Astrocyte (in vitro differentiated cells and primary cell): Measurements from ENCODE around the gene REXO1. TPM values are rescaled to one million over a fixed set of nuclear protein-coding genes. Genes with fewer than 3 reads are reported as not detected.

Experiments
- DNase-seq: peaks from one replicate; pipeline ENCODE4 v3.0.0-alpha.2; 2010; ENCODE audit warnings: low read depth
- FAIRE-seq: peaks from 2 replicates; lab custom pipeline; 2011; peaks lifted over from hg19 to GRCh38; lab: Jason Lieb, UNC
- H2AFZ ChIP-seq: 2 replicates; pipeline ENCODE4 v1.6.0; 2012; ENCODE audit warnings: low read depth, low read length, inconsistent platforms
- H3K27ac ChIP-seq: 2 replicates; pipeline ENCODE4 v1.5.1; 2011; ENCODE audit warnings: low read depth, low read length, inconsistent platforms
- H3K27me3 ChIP-seq: 2 replicates; pipeline ENCODE4 v1.6.0; 2011; ENCODE audit warnings: low read length, inconsistent platforms; ENCODE audit not compliant: insufficient read depth
- H3K36me3 ChIP-seq: 2 replicates; pipeline ENCODE4 v1.5.1; 2011; ENCODE audit warnings: low read length, inconsistent platforms; ENCODE audit not compliant: insufficient read depth
- H3K4me1 ChIP-seq: 2 replicates; pipeline ENCODE4 v1.5.1; 2011; ENCODE audit warnings: low read length, inconsistent platforms; ENCODE audit not compliant: insufficient read depth
- H3K4me2 ChIP-seq: 2 replicates; pipeline ENCODE4 v1.6.0; 2012; ENCODE audit warnings: low read length, inconsistent platforms
- H3K4me3 ChIP-seq: 2 replicates; pipeline ENCODE4 v1.5.1; 2011; ENCODE audit warnings: low read depth, mild to moderate bottlenecking, low read length, inconsistent platforms; ENCODE audit not compliant: insufficient read depth
- H3K79me2 ChIP-seq: 2 replicates; pipeline ENCODE4 v1.6.0; 2012; ENCODE audit warnings: mild to moderate bottlenecking, low read length, inconsistent platforms; ENCODE audit not compliant: insufficient read depth
- H3K9ac ChIP-seq: 2 replicates; pipeline ENCODE4 v1.6.0; 2012; ENCODE audit warnings: mild to moderate bottlenecking, low read length, inconsistent platforms
- H3K9me3 ChIP-seq: 2 replicates; pipeline ENCODE4 v1.5.1; 2012; ENCODE audit warnings: low read depth, mild to moderate bottlenecking, low read length, inconsistent platforms; ENCODE audit not compliant: insufficient read depth
- H4K20me1 ChIP-seq: 2 replicates; pipeline ENCODE4 v1.6.0; 2012; ENCODE audit warnings: low read length, inconsistent platforms; ENCODE audit not compliant: insufficient read depth
- H3K27ac Mint-ChIP-seq: one replicate; pipeline ENCODE4 v1.8.0; 2021; ENCODE audit warnings: mild to moderate bottlenecking, mixed read lengths; ENCODE audit not compliant: unreplicated experiment
- H3K27me3 Mint-ChIP-seq: one replicate; pipeline ENCODE4 v1.8.0; 2021; ENCODE audit warnings: low read depth, mixed read lengths; ENCODE audit not compliant: unreplicated experiment
- H3K36me3 Mint-ChIP-seq: one replicate; pipeline ENCODE4 v1.8.0; 2021; ENCODE audit warnings: low read depth, mixed read lengths; ENCODE audit not compliant: unreplicated experiment
- H3K4me1 Mint-ChIP-seq: one replicate; pipeline ENCODE4 v1.8.0; 2021; ENCODE audit warnings: low read depth, mixed read lengths; ENCODE audit not compliant: unreplicated experiment
- H3K4me3 Mint-ChIP-seq: one replicate; pipeline ENCODE4 v1.8.0; 2021; ENCODE audit warnings: mild to moderate bottlenecking, moderate library complexity, mixed read lengths; ENCODE audit not compliant: unreplicated experiment
- H3K9me3 Mint-ChIP-seq: one replicate; pipeline ENCODE4 v1.8.0; 2021; ENCODE audit warnings: mild to moderate bottlenecking, mixed read lengths; ENCODE audit not compliant: unreplicated experiment
- CTCF ChIP-seq: IDR thresholded peaks from 2 replicates; pipeline ENCODE4 v1.5.1; 2011; ENCODE audit warnings: low read depth, mild to moderate bottlenecking, inconsistent platforms, low read length, moderate library complexity; ENCODE audit not compliant: insufficient read depth
- EZH2 ChIP-seq: IDR thresholded peaks from 2 replicates; pipeline ENCODE4 v1.6.1; 2012; ENCODE audit warnings: mild to moderate bottlenecking, low read length, inconsistent platforms; ENCODE audit not compliant: insufficient read depth
- total RNA-seq: library from RNA; stranded (reverse); gene quantifications from 2 replicates; pipeline ENCODE4 v1.2.1, GENCODE V29; 2021

REXO1 gene
- total RNA-seq, 1 donor from 2014 or later, result 35.5 TPM

- DNase-seq (no peak), FAIRE-seq (no peak)
- H3K4me2 ChIP-seq, result peak overlapping the region; percentile 81
- no peaks in the 10 kb centered on the region for H3K9me3 Mint-ChIP-seq
- H3K27ac ChIP-seq, result peak overlapping the region; percentile 26
- no peaks in the 10 kb centered on the region for H3K36me3 Mint-ChIP-seq
- no peaks in the 10 kb centered on the region for H3K27me3 Mint-ChIP-seq
- no peak overlapping the region for H2AFZ ChIP-seq
- no peaks in the 10 kb centered on the region for H3K27me3 ChIP-seq
- peaks cover 98% of the 10 kb centered on the region for H3K79me2 ChIP-seq
- peaks cover 14% of the 10 kb centered on the region for H3K4me1 Mint-ChIP-seq
- H3K4me3 Mint-ChIP-seq, result peak overlapping the region; percentile 40
- no peak overlapping the region for H3K4me3 ChIP-seq
- H3K27ac Mint-ChIP-seq, result peak overlapping the region; percentile 66
- TF ChIP-seq CTCF, result no peak
- no peak for TF ChIP-seq EZH2
- H4K20me1 ChIP-seq, result peaks cover 89% of the 10 kb centered on the region
- no peaks in the 10 kb centered on the region for H3K9me3 ChIP-seq
- peaks cover 54% of the 10 kb centered on the region for H3K4me1 ChIP-seq
- H3K9ac ChIP-seq, result peak overlapping the region; percentile 14
- no peaks in the 10 kb centered on the region for H3K36me3 ChIP-seq
Observed at GRCh38 chr19:1857648-1858326, 9.5 kb upstream of the REXO1 start.

- H2AFZ ChIP-seq, result peak overlapping the region; percentile 2
- peak; percentile 54 for DNase-seq
- no peak overlapping the region for H3K4me3 Mint-ChIP-seq
Observed at GRCh38 chr19:1856698-1857603, 8.7 kb upstream of the REXO1 start.

More at GRCh38 chr19:1856698-1857603, 8.7 kb upstream of the REXO1 start:
- Histone ChIP-seq H3K4me2 (peak overlapping the region; percentile 81), H3K4me1 (peaks cover 54% of the 10 kb centered on the region), H3K27ac (peak overlapping the region; percentile 26), H3K36me3 (no peaks in the 10 kb centered on the region), H3K9ac (peak overlapping the region; percentile 14), H3K9me3 (no peaks in the 10 kb centered on the region), H3K4me3 (peak overlapping the region; percentile 20), H4K20me1 (peaks cover 89% of the 10 kb centered on the region), H3K79me2 (peaks cover 98% of the 10 kb centered on the region), H3K27me3 (no peaks in the 10 kb centered on the region)
- TF ChIP-seq CTCF (no peak), EZH2 (no peak)
- Mint-ChIP-seq H3K27ac (no peak overlapping the region), H3K27me3 (no peaks in the 10 kb centered on the region), H3K4me1 (peaks cover 14% of the 10 kb centered on the region), H3K36me3 (no peaks in the 10 kb centered on the region), H3K9me3 (no peaks in the 10 kb centered on the region)
- FAIRE-seq, result no peak
